HEK293 (cell line): Measurements from ENCODE around the gene CDH3.
A peak's percentile ranks its signal among the peaks of the same experiment; 100 is the strongest.

ENCODE experiments used
- CTCF ChIA-PET: fragments of 350-600 bp; formaldehyde crosslinking; extraction: SDS; loops from one replicate; lab custom pipeline; 2021; ENCODE audit warnings: antibody characterized with exemption; lab: Yijun Ruan, JAX
- POLR2A ChIA-PET: fragments of 300-600 bp; formaldehyde crosslinking; extraction: SDS; loops from one replicate; lab custom pipeline; 2020; ENCODE audit warnings: antibody characterized with exemption, inconsistent platforms; lab: Yijun Ruan, JAX
- H3K27ac ChIP-seq: fragments of 200-500 bp; sonication (Bioruptor generic); 2 replicates; pipeline ENCODE4 v1.5.1; 2014; ENCODE audit warnings: low read depth, low read length, control low read depth, inconsistent platforms; ENCODE audit errors: extremely low read depth
- H3K36me3 ChIP-seq, 2 experiments: fragments of 200-500 bp in 1 of 2; sonication (Bioruptor generic) in 1 of 2; 1 replicate in 1 of 2; 2 replicates in 1 of 2; pipeline ENCODE4 v1.5.1; 2014 to 2017; ENCODE audit warnings: inconsistent platforms in 2 of 2, low read length in 2 of 2; ENCODE audit not compliant: control insufficient read depth in 2 of 2, insufficient read depth in 1 of 2
- H3K4me1 ChIP-seq: fragments of 200-500 bp; sonication (Bioruptor generic); 2 replicates; pipeline ENCODE4 v1.5.1; 2014; ENCODE audit warnings: mild to moderate bottlenecking, low read length, inconsistent platforms; ENCODE audit not compliant: control insufficient read depth, insufficient read depth
- H3K4me3 ChIP-seq: 2 replicates; pipeline ENCODE4 v1.5.1; 2011; ENCODE audit warnings: low read depth, mild to moderate bottlenecking, control low read depth, low read length, moderate library complexity
- H3K9me3 ChIP-seq: fragments of 200-500 bp; sonication (Bioruptor generic); 2 replicates; pipeline ENCODE4 v1.5.1; 2014; ENCODE audit warnings: low read depth, low read length, inconsistent platforms; ENCODE audit not compliant: control insufficient read depth, insufficient read depth
- ZNF629 ChIP-seq: fragments of 450-650 bp; formaldehyde crosslinking; IDR thresholded peaks from 2 replicates; pipeline ENCODE4 v1.5.1; 2017; ENCODE audit warnings: missing biosample characterization, missing genetic modification characterization
- TF ChIP-seq, protein P1 (sequence below): fragments of 450-650 bp; formaldehyde crosslinking; IDR thresholded peaks from 2 replicates; pipeline ENCODE4 v1.5.1; 2016; ENCODE audit warnings: missing biosample characterization, missing genetic modification characterization

Gene CDH3

DNA sequence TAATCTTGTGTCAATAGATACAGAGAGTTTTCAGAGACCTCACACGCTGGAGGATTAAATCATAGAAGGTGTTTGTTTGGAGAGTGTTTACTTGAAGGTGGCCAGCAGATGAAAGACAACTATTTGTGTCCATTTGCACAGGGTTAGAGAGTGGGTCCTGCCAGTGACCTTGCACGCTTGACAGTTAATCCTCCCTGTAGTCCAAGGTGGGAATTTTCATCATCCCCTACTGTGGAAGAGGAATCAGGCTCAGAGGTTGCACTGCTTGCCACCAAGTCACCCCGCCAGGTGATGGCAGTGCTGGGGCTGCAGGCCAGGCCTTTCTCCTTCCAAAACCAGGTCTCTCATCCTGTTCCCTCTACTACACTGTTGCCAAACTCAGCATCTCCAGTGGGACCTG is 104.3 kb downstream of the CDH3 start:
- no peaks in the 10 kb centered on the region for H3K9me3 ChIP-seq
- no peak overlapping the region for H3K27ac ChIP-seq
- no peak overlapping the region for H3K4me3 ChIP-seq
- TF ChIP-seq ZNF629: no peak
- TF ChIP-seq, protein P1, sequence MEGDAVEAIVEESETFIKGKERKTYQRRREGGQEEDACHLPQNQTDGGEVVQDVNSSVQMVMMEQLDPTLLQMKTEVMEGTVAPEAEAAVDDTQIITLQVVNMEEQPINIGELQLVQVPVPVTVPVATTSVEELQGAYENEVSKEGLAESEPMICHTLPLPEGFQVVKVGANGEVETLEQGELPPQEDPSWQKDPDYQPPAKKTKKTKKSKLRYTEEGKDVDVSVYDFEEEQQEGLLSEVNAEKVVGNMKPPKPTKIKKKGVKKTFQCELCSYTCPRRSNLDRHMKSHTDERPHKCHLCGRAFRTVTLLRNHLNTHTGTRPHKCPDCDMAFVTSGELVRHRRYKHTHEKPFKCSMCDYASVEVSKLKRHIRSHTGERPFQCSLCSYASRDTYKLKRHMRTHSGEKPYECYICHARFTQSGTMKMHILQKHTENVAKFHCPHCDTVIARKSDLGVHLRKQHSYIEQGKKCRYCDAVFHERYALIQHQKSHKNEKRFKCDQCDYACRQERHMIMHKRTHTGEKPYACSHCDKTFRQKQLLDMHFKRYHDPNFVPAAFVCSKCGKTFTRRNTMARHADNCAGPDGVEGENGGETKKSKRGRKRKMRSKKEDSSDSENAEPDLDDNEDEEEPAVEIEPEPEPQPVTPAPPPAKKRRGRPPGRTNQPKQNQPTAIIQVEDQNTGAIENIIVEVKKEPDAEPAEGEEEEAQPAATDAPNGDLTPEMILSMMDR (tag by site-specific recombination): peak; percentile 30; the same call in 1 of the 2 replicates
- H3K4me1 ChIP-seq: no peaks in the 10 kb centered on the region
- ChIA-PET CTCF (interaction anchor here (0.6 to 1.7 kb wide), 2 partner anchors 8 to 52 kb away, joined by 3 to 5 read pairs; no protein-coding TSS in a partner anchor), POLR2A (no interaction called here)
- H3K36me3 ChIP-seq: no peaks in the 10 kb centered on the region
